OCI-M2 (cell line): ENCODE data around the gene SGIP1.

Experiments used
- DNase-seq: peaks from one replicate; lab custom pipeline; 2025; ENCODE audit not compliant: unreplicated experiment; lab: John Stamatoyannopoulos, UW

SGIP1 gene, protein sequence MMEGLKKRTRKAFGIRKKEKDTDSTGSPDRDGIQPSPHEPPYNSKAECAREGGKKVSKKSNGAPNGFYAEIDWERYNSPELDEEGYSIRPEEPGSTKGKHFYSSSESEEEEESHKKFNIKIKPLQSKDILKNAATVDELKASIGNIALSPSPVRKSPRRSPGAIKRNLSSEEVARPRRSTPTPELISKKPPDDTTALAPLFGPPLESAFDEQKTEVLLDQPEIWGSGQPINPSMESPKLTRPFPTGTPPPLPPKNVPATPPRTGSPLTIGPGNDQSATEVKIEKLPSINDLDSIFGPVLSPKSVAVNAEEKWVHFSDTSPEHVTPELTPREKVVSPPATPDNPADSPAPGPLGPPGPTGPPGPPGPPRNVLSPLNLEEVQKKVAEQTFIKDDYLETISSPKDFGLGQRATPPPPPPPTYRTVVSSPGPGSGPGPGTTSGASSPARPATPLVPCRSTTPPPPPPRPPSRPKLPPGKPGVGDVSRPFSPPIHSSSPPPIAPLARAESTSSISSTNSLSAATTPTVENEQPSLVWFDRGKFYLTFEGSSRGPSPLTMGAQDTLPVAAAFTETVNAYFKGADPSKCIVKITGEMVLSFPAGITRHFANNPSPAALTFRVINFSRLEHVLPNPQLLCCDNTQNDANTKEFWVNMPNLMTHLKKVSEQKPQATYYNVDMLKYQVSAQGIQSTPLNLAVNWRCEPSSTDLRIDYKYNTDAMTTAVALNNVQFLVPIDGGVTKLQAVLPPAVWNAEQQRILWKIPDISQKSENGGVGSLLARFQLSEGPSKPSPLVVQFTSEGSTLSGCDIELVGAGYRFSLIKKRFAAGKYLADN

DNA sequence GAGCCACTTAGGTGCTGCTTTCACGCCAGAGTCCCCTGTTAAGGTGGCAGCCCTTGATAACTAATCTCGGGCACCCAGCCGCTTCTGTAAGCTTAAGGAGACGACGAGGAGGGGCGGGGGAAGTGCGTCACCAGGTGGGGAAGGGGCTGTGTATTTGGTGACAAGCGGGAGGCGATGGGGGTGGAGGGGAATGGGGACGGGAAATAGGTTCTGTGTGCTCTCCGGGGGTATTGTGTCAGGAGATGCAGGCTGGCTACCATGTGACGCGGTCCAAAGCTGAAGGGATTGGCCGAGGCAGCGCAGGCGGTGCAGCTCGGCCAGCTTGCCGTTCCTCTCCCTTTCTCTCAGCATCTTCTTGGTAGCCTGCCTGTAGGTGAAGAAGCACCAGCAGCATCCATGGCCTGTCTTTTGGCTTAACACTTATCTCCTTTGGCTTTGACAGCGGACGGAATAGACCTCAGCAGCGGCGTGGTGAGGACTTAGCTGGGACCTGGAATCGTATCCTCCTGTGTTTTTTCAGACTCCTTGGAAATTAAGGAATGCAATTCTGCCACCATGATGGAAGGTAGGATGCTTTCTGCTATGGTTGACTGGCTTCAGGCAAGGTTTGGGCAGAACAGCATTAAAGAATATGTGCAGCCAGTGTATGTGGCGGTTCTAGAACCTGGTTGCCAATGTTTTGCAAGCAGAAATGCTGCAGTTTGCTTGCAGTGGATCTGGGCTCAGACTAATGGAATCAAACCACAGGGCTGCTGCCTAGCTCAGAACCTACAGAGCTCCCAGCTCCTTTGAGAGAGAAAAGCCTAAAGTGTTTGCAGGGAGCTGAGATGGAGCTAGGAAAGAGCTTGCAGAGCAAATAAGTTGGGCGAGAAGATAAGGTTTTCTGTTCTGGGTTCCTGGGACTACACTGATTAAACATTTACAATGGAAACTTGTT lies at the start of gene SGIP1:
Gene SGIP1, plus strand, starts transcription at position 350 of the 937 bp plus-strand sequence. Its CDS starts 206 bp downstream, at position 556.
- no peak for DNase-seq

DNA sequence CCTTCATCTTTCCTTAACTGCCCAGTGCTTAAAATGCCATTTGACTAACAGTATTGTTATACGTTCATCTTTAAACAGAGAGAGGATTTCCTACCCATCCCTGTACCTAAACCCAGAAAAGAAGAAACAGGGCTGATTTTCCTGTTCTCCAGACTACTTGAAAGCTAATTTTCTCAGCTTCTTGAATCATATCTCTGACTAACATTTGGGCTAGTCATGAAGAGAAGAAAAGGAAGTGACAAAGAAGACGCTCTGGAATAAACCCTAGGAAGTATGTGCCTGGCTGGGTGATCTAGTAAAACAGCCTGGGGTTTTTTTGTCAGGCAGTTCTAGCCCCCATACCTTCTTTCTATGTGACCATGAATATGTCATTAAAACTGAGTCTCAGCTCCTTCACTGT lies 44.8 kb upstream of the SGIP1 start:
- DNase-seq: no peak

DNA sequence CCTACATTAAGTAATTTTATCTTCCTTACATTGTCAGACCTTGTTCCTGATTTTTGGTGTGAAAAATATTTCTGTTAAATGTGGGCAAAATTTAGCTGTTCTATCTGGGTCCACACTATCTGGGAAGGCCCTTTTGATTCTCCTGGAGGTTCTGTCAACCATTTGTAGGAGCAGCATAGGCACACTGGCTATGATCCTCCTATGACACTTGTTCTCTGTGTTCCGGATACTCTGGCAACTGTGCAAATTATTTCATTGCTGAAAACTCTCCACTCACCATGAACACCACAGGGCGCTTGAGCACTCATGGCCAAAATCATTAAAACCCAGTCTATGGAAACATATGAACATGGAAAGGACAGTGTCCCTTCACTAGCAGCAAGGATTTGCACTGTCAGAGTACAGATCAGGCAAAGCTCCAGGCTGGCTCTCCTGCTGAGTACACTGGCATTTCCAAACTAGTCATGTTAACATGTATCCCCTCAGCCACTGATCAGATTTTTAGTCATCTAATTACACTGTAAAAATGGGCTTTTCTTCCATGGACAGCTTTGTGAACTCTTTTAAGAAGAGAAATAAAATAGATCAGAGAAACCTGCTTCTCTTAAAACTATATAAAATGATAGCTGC lies 43.9 kb upstream of the SGIP1 start:
- DNase-seq: no peak

DNA sequence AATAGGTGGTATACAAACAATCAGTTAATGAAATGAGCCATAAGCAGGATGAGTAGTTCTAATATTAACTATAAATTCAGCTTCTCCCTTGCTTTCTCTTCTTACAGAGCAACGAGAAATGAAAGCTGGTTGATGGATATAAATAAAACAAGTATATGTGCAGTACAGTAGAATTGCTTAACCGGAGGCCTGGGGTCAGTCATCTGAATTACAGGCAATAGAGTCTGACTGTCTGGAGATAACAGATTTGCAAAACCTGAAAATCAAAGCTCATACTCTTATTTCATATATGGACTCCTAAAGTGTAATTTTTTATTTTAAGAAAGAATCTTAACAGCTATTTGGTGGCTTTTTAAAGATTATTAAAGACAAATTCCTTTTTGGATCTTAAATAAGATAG lies 43.1 kb upstream of the SGIP1 start:
- no peak for DNase-seq

DNA sequence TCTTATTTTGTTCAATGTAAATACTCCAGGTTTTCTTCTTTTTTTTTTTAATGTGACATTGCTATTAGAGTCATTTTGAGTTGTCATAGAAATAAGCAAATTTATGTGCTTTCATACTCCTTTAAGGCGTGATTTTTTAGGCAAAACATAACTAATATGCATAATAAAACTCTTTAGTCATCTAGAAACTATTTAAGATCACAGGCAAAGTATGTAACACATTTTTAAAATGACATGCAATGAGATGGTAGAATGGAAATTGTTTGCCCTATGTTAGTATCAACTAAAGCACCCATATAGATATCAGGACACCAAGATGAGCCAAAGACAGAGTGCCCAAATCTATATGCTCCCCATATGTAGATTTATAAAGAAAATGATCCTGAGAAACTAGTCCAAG lies 41.5 kb upstream of the SGIP1 start:
- DNase-seq: no peak

DNA sequence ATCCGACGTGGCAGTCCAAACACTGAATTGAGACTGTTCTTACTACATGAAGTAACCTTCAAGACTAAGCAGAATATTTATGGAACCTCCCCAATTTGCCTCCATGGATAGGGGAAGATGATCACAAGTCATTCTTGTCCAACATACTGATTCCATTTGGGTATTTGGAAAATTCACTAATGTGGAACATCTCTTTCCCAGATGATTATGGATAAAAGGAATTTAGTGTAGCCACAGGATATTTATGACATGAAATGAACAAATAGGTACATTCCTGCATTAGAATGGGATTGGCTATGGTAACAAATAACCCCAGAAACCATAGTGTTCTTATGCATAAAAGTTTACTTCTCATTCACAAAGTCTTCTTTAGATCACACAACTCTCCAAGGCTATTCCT lies 40.2 kb upstream of the SGIP1 start:
- DNase-seq: no peak

DNA sequence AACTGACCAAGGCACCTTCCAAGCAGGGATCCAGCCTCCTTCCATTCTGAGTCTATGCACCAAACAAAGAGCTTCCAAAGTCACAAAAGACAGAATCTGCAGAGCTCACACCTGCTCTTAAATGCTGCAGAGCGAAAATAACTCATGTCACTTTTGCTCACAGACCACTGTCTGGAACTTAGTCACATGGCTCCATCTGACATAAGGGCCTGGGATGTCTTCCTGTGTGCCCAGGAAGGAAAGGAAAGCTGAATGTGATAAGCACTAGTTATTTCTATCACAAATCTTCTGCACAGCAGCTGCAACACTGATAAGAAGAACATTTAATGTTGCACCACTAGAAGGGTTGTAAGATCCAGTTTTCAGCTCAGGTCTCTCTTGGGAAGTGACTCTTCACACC lies 39.5 kb upstream of the SGIP1 start:
- DNase-seq: no peak

DNA sequence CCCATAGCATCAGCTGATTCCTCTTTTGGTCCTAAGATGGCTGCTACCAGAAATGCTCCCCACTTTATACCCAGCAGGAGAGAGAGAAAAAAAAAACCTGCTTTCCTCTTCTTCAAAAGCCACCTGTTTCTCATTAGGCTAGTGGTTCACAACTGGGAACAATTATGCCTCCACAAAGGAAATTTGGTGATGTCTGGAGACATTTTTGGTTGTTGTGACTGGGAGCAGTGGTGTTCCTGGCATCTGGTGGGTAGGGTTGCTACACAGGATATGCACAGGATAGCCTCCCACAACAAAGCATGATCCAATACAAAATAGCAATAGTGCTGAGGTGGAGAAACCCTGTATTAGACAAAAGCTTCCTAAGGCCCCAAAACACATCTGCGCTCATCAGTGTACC lies 38.5 kb upstream of the SGIP1 start:
- no peak for DNase-seq

DNA sequence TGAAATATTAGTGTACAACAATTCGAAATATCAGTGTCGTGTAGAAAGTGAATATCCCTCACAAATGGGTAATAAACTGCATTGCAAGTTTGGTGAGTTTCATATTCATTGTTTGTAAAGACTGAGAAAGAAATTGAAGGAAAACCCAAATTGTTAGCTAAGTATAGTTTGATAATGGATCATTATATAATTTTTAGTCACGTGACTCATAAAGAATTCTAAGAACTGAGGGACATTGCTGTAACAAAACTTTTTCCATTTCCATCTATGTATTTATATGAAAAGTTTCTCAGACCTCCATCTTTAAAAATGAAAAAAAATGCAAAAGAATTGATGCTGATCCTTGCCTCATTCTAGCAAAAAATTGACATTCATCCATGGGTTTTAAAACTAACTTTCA lies 36.0 kb upstream of the SGIP1 start:
- DNase-seq: no peak

DNA sequence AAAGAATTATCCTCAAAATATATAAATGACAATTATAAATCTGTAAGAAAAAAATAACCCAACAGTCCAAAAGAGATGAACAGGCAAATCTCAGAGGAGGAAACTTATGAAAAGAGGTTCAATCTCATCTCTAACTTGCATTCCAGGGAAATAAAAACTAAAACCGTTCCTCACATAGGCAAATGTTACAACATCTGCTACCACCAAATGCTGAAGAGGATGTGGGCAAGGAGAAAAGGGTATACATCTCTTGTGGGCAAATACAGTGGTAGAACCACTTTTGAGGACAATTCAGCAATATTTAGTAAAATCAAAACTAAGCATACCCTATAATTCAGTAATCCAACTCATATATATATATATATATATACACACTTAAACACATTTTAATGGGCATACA lies 33.7 kb upstream of the SGIP1 start:
- DNase-seq: no peak

DNA sequence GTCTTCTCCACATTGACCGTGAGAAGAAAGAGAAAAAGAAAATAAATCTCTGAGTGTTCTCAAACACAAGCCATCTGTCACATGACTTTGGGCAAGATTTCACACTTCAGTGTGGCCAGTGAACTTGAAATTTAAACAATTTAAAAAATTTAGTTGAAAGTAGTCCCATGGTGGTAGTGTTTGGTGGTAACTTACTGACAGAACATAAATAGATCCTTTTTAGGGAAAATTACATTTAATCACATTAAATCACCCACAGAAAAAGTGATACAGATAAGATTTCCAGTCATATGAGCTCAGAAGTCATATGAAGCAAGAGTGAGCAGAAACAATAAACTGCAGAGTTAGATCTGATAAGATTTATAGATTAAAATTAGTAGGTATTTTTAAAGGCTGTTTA lies 31.9 kb upstream of the SGIP1 start:
- DNase-seq: no peak

DNA sequence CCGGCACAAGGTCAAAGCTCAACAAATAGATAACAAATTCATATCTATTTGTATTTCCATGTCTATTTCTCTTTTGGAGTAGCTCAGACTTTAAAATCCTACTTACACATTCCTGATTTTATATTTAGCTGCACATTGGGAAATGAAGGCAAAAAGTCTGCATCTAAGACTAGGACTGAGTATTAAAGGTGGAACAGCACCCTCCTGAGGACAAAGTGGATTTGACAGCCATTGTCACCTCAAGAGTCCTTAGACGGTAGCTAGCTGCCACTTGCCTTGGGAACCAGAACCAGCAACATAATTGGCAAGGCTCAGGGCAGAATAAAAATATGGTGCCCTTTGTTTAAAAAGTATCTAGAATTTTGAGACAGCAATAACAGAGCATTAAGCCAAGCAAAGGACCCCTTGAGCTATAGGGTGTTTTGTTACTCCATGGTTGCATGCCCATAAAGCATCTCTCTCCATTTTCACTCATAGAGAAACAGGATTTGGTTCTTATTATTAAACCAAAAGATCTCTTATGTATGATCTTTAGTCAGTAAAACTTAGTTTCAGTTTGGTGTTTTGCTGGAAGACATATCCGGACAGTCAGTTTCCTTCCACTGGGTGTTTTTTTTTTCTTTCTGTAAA lies 30.0 kb upstream of the SGIP1 start:
- DNase-seq: peak; percentile 33

DNA sequence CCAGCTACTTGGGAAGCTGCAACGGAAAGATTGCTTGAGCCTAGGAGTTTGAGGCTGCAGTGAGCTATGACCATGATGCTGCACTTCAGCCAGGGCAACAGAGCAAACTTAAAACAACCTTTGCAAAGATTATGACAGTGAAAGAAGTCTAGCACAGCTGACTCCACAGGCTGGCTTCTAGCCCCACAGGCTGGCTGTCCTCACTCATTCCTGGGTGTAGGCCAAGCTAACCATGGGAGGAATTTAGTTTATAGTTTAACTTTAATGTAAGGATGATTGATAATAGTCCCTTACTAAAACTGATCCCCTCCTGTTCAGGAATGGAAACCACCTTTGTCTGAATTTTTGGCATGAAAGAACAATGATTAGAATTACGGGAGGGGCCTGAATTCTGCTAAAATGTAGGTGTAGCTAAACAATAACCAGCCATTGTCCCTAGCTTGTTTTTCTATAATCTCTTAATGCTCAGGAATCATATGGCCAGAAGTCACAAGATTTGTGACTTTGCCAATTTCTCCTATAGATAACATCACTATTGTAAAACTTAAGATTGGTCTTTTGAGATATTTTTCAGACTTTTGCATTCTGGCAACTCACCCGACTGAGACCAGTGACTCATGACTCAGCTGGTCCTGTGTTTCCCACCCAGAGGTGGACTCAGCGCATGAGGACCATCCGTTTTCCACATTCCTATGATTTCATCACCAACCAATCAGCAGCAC lies 28.1 kb upstream of the SGIP1 start:
- no peak for DNase-seq

DNA sequence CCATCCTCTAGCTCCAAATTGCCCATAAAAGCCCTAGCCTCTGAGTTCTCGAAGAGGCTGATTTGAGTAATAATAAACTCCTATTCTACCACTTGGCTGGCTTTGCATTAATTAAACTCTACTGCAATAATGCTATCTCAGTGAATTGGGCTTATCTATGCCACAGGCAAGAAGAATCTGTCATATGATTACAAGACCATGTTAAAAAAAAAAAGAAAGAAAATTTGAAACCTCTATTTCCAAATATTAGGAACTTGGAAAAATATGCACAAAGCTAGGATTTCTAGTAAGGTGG lies 27.6 kb upstream of the SGIP1 start:
- DNase-seq: no peak

DNA sequence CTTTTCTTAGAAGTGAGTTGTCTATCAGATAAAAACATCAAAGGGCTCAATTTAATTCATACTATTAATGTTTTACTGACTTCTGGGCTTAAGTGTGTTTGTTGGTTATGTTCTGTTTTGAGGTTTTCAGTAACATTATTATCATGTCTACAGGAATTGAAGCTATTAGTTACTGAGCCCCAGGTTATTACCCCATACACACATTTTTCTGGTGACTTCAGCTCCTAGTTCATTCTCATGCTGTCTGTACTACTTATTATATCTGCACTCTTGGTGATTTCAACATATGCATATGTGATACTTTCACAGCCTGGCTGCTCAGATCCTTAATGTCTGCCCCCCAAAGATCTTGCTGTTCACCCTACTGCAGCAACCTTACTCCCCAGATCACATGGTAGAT lies 27.0 kb upstream of the SGIP1 start:
- DNase-seq: no peak

DNA sequence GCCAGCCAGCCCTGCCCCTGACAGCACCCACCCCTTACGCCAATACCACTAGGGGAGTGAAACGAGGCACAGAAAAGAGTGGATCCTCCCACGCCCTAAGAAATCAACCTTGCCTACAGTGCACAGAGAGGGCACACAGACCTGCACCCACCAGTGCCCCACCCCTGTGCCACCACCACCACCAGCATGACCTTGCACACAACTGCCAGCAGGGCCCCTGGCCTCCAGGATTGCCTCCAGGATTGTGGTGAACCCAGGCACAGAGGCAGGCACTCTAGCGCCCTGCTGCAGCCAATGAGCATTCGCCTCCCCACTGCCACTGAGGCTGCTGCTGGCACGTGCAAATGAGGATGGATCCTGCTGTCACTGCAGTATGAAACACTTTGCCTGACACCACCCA lies 23.5 kb upstream of the SGIP1 start:
- no peak for DNase-seq

DNA sequence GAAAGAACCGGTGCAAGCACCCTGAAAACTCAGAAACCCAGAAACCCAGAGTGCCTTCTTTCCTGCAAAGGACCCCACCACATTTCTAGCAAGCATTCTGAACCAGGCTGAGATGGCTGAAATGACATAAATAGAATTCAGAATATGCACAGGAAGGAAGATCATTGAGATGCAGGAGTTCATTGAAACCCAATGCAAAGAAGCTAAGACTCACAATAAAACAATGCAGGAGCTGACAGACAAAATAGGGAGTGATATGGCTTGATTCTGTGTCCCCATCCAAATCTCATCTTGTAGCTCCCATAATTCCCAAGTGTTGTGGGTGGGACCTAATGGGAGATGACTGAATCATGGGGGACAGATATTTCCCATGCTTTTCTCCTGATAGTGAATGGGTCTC lies 22.8 kb upstream of the SGIP1 start:
- DNase-seq: no peak

DNA sequence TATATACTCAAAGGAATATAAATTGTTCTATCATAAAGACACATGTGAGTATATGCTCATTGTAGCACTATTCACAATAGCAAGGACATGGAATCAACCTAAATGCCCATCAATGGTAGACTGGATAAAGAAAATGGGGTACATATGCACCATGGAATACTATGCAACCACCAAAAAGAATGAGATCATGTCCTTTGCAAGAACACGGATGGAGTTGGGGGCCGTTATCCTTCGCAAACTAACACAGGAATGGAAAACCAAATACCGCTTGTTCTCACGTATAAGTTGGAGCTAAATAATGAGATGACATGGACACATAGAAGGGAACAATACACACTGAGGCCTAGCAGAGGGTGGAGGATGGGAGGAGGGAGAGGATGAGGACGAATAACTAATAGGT lies 16.0 kb upstream of the SGIP1 start:
- DNase-seq: no peak

DNA sequence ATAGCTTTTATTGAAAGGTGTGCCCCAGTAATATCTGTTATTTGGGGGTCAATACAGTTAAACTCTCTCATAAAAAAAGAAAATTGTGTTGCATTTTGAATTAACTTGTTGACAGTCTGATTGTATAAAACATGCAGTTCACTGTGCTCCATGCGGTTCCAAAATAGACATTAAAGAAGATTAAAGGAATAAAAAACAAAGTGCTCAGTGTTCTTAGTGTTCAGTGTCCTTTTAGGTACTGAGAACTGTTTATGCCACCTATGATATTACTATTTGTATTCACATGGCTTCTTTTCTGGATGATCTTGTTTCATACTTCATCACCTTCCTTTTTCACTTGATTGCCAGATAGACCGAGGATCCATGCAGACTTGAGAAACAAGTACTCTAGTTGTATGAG lies 15.3 kb upstream of the SGIP1 start:
- DNase-seq: no peak

DNA sequence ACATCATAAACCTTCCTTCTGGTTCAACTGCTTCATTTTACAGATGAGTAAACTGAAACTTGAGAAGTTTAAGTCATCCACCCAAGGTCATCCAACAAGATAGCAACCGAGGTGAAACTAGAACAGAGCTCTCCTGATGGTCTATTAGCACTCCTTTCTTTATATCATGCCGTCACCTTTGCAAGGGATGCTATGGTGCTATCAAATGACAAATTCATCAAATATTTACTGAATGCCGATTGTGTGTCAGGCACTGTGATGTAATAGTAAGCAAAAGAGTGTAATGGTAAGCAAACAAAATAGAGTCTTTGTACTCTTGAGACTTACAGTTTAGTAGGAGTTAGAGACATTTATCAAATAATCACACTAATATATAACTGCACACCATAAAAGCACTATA lies 14.0 kb upstream of the SGIP1 start:
- no peak for DNase-seq
